Kidney epithelial cell (primary cell): ENCODE results near the gene ITSN1. TPM values are rescaled to one million over a fixed set of nuclear protein-coding genes. Genes with fewer than 3 reads are reported as not detected.

ENCODE experiments used
- DNase-seq: peaks from one replicate; pipeline ENCODE4 v3.0.0-alpha.2; 2010; ENCODE audit warnings: low read depth
- H3K27me3 ChIP-seq: 2 replicates; pipeline ENCODE4 v1.6.0; 2011; ENCODE audit warnings: low read length; ENCODE audit not compliant: control insufficient read depth, insufficient read depth
- H3K36me3 ChIP-seq: 2 replicates; pipeline ENCODE4 v1.5.1; 2011; ENCODE audit warnings: low read length; ENCODE audit not compliant: control insufficient read depth, insufficient read depth
- H3K4me3 ChIP-seq: 2 replicates; pipeline ENCODE4 v1.5.1; 2011; ENCODE audit warnings: low read depth, mild to moderate bottlenecking, control low read depth, low read length
- total RNA-seq: library from RNA; depleted of rRNA; stranded (reverse); fragments of >200 nt; gene quantifications from 2 replicates; pipeline ENCODE4 v1.2.3, GENCODE V29; 2015
- TF ChIP-seq, protein P1 (sequence below): IDR thresholded peaks from 2 replicates; pipeline ENCODE4 v1.5.1; 2011; ENCODE audit warnings: mild to moderate bottlenecking, moderate library complexity, low read length, control low read depth, inconsistent platforms; ENCODE audit not compliant: insufficient read depth, poor library complexity, severe bottlenecking

ITSN1 gene
- total RNA-seq, 1 donor from 2014 or later = 20.4 TPM

DNA sequence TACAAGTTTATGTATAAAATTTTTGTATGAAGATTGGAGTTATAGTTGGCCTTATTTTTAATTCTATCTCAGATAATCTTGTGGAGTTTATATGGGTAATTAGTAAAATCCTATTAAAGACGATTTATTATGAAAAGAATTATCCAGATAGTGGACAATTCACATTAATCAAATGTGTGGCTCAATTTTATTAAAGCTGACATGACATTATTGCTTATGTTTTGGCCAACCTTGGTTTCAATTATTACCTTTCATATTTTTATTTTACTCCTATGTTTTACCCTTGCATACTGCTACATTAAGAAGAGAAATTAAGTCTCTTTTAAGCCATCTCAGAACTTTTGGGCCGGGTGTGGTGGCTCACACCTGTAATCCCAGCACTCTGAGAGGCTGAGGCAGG lies 110.0 kb downstream of the ITSN1 start:
- DNase-seq = no peak
- H3K36me3 ChIP-seq = no peaks in the 10 kb centered on the region
- TF ChIP-seq, protein P1, sequence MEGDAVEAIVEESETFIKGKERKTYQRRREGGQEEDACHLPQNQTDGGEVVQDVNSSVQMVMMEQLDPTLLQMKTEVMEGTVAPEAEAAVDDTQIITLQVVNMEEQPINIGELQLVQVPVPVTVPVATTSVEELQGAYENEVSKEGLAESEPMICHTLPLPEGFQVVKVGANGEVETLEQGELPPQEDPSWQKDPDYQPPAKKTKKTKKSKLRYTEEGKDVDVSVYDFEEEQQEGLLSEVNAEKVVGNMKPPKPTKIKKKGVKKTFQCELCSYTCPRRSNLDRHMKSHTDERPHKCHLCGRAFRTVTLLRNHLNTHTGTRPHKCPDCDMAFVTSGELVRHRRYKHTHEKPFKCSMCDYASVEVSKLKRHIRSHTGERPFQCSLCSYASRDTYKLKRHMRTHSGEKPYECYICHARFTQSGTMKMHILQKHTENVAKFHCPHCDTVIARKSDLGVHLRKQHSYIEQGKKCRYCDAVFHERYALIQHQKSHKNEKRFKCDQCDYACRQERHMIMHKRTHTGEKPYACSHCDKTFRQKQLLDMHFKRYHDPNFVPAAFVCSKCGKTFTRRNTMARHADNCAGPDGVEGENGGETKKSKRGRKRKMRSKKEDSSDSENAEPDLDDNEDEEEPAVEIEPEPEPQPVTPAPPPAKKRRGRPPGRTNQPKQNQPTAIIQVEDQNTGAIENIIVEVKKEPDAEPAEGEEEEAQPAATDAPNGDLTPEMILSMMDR = no peak
- H3K4me3 ChIP-seq = no peak overlapping the region
- no peaks in the 10 kb centered on the region for H3K27me3 ChIP-seq

DNA sequence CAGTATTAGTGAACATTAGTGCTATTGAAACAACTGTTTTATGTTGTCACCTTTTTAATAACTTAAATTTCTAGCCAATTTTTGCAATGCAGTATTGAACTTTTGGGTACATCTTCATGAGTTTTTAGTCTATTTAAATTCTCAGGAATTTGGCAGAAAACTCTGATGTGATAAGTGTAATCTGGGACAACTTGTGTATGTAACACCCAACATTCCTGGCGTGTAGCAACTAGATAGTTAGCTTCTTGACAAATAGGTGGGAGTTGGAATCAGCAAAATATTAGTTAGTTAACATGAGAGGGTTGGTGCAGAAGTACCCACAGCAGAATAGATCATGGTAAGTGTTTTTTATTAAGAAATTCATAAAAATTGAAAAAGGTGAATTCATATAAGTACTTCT lies 111.6 kb downstream of the ITSN1 start:
- H3K36me3 ChIP-seq = no peaks in the 10 kb centered on the region
- H3K4me3 ChIP-seq = no peak overlapping the region
- no peak for DNase-seq
- H3K27me3 ChIP-seq = no peaks in the 10 kb centered on the region
- TF ChIP-seq, protein P1 = no peak

DNA sequence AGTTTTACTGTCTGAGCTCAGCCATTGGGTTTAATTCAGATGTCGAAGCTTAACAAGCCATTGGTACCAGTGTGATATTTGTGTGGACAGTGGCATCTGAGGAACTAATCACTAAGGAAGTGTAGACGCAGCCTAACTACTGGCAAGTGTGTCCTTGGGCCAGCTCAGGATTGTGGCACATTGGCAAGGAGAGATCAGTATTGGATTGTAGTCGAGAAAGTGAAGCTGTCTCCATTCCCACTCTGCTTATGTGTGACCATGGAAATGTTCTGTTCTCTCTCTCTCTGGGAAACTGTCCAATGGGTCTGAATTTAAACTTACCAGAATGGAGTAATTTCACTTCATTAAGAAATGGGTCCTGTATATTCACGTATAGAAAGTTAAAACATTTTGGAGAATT lies 112.2 kb downstream of the ITSN1 start:
- DNase-seq = no peak
- H3K36me3 ChIP-seq = no peaks in the 10 kb centered on the region

DNA sequence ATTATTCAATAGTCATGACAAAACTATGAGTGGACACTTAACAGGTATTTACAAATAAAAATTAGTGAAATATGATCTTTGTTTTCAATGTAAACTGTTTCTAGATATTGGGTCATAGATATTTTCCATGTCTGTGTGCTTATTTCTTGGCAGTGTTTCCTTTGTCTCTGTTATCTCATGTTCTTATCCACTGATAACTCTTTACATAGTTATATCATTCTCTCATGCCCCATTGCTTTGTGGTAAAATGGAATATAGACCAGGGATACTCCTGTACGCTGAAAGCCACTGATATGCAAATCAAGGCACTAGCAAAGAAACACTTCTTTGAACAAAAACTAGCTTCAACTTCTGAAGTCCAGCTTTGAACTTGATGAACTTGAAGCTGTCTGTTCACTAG lies 113.1 kb downstream of the ITSN1 start:
- no peak for DNase-seq
- no peaks in the 10 kb centered on the region for H3K36me3 ChIP-seq
- H3K4me3 ChIP-seq = no peak overlapping the region
- TF ChIP-seq, protein P1 = no peak
- no peaks in the 10 kb centered on the region for H3K27me3 ChIP-seq

More for the DNA sequence above, 112.2 kb downstream of the ITSN1 start:
- H3K27me3 ChIP-seq = no peaks in the 10 kb centered on the region
- TF ChIP-seq, protein P1 = no peak
- no peak overlapping the region for H3K4me3 ChIP-seq

DNA sequence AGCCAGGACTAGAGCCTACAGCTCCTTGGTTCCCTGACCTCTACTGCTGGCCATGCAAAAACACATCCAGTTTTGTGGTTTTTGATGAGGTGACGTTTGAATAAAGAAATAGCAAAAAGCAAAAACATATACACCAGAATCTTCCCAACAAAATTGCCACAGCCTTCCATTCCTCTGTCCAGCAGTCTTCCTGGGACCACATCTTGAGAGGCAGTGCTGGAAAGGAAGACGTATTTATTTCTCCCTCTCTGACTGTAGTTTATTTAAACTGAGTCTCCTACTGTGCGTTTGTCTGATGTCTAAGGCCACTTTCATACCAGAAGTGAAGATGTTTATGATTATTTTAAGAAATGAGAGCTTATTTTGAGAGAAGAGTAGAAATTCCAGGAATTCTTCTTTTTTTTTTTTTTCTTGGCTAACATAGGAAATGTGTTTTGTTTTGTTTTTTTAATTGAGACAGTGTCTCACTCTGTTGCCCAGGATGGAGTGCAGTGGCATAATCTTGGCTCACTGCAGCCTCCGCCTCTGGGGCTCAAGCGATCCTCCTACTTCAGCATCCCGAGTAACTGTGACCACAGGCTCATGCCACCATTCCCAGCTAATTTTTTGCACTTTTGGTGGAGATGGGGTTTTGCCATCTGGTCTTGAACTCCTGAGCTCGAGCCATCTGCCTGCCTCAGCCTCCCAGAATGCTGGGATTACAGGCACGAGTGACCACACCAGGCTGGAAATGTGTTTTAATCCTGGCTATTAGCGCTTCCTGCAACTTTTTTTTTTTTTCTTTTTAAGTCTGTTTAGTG lies 118.5 kb downstream of the ITSN1 start:
- no peak overlapping the region for H3K4me3 ChIP-seq
- no peak for DNase-seq
- TF ChIP-seq, protein P1 = no peak
- no peaks in the 10 kb centered on the region for H3K27me3 ChIP-seq
- H3K36me3 ChIP-seq = no peaks in the 10 kb centered on the region
